Smooth muscle cell (in vitro differentiated cells): ENCODE results near the gene STT3B. TPM values are rescaled to one million over a fixed set of nuclear protein-coding genes. Genes with fewer than 3 reads are reported as not detected.

Experiments
- DNase-seq: peaks from one replicate; lab custom pipeline; 2025; ENCODE audit not compliant: unreplicated experiment; lab: John Stamatoyannopoulos, UW
- H2AFZ ChIP-seq: fragments of 200-600 bp; sonication (generic); 2 replicates; pipeline ENCODE4 v1.6.0; 2016; ENCODE audit warnings: antibody characterized with exemption, low read depth, mild to moderate bottlenecking
- H3F3A ChIP-seq: fragments of 200-600 bp; sonication (generic); 2 replicates; pipeline ENCODE4 v1.6.0; 2017; ENCODE audit warnings: antibody characterized with exemption, low read depth
- H3K27ac ChIP-seq: fragments of 200-600 bp; sonication (generic); 2 replicates; pipeline ENCODE4 v1.5.1; 2016; ENCODE audit warnings: low read depth, mild to moderate bottlenecking
- H3K27me3 ChIP-seq: fragments of 200-600 bp; sonication (generic); 2 replicates; pipeline ENCODE4 v1.6.1; 2016; ENCODE audit warnings: low read depth, mild to moderate bottlenecking
- H3K36me3 ChIP-seq: fragments of 200-600 bp; sonication (generic); 2 replicates; pipeline ENCODE4 v1.5.1; 2016; ENCODE audit warnings: low read depth
- H3K4me1 ChIP-seq: fragments of 200-600 bp; sonication (generic); 2 replicates; pipeline ENCODE4 v1.5.1; 2016; ENCODE audit warnings: low read depth
- H3K4me2 ChIP-seq: fragments of 200-600 bp; sonication (generic); 2 replicates; pipeline ENCODE4 v1.6.0; 2016; ENCODE audit warnings: mild to moderate bottlenecking
- H3K4me3 ChIP-seq: fragments of 200-600 bp; sonication (generic); 2 replicates; pipeline ENCODE4 v1.5.1; 2016; ENCODE audit warnings: mild to moderate bottlenecking
- H3K79me2 ChIP-seq: fragments of 200-600 bp; sonication (generic); 2 replicates; pipeline ENCODE4 v1.6.0; 2016; ENCODE audit warnings: low read depth, mild to moderate bottlenecking
- H3K9ac ChIP-seq: fragments of 200-600 bp; sonication (generic); 2 replicates; pipeline ENCODE4 v1.6.0; 2016; ENCODE audit warnings: low read depth
- H3K9me3 ChIP-seq: fragments of 200-600 bp; sonication (generic); replicated peaks from 2 replicates; pipeline ENCODE4 v1.5.1; 2016; ENCODE audit warnings: low read depth
- H4K20me1 ChIP-seq: fragments of 200-600 bp; sonication (generic); 2 replicates; pipeline ENCODE4 v1.6.0; 2016; ENCODE audit warnings: low read depth
- WGBS: methylation state at CpG from one replicate; pipeline ENCODE4 v1.1.7; 2016; ENCODE audit warnings: low lambda C conversion rate; 5-methylcytosine and 5-hydroxymethylcytosine counted together
- polyA plus RNA-seq: library from polyadenylated mRNA; unstranded; fragments of >200 nt; fragmentation: Nextera tagmentation; extraction: Ambion mirVana; gene quantifications from 2 replicates; pipeline ENCODE4 v1.2.1, GENCODE V29; 2016
- total RNA-seq: library from RNA; depleted of rRNA; stranded (reverse); fragments of >200 nt; gene quantifications from 2 replicates; pipeline ENCODE4 v1.2.3, GENCODE V29; 2014
- TF ChIP-seq, protein P1 (sequence below): fragments of 200-600 bp; sonication (generic); IDR thresholded peaks from 2 replicates; pipeline ENCODE4 v1.5.1; 2017; ENCODE audit warnings: borderline replicate concordance, mild to moderate bottlenecking, antibody characterized with exemption; ENCODE audit not compliant: insufficient read depth, poor library complexity, severe bottlenecking

STT3B gene
- total and polyA plus RNA-seq, 2 experiments from 2014 or later, result 79.1 to 191 TPM

GRCh38 chr3:31622636-31623288 lies 90.0 kb downstream of the STT3B start:
- H3K36me3 ChIP-seq, result no peaks in the 10 kb centered on the region

DNA sequence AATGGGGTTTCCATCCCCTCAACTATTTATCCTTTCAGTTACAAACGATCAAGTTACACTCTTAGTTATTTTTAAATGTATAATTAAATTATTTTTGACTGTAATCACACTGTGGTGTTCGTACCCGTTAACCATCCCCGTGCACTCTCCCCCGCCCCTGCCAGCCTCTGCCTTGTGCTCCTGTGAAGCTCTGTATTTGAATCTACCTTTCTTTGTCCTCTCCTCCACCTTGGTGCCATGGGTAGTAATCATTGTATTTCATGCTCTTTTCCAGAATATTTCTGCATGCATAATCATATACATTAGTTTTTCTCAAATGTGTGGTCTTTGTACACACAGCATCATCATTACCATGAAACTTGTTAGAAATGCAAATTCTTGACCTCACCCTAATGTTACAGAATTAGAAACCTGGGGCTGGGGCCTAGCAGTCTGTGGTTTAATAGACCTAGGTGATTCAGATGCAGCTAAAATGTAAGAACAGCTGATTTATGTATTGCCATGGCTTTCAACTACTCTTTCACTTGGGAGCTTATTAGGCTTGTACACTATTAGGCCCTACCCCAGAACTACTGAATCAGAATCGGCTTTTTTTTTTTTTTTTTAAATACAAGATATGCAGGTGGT lies 91.5 kb downstream of the STT3B start:
- H4K20me1 ChIP-seq, result no peaks in the 10 kb centered on the region
- no peaks in the 10 kb centered on the region for H3K79me2 ChIP-seq
- no peak overlapping the region for H3K4me3 ChIP-seq
- peaks cover 13% of the 10 kb centered on the region for H3K4me1 ChIP-seq
- TF ChIP-seq, protein P1, sequence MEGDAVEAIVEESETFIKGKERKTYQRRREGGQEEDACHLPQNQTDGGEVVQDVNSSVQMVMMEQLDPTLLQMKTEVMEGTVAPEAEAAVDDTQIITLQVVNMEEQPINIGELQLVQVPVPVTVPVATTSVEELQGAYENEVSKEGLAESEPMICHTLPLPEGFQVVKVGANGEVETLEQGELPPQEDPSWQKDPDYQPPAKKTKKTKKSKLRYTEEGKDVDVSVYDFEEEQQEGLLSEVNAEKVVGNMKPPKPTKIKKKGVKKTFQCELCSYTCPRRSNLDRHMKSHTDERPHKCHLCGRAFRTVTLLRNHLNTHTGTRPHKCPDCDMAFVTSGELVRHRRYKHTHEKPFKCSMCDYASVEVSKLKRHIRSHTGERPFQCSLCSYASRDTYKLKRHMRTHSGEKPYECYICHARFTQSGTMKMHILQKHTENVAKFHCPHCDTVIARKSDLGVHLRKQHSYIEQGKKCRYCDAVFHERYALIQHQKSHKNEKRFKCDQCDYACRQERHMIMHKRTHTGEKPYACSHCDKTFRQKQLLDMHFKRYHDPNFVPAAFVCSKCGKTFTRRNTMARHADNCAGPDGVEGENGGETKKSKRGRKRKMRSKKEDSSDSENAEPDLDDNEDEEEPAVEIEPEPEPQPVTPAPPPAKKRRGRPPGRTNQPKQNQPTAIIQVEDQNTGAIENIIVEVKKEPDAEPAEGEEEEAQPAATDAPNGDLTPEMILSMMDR, result no peak
- no peak overlapping the region for H3K9ac ChIP-seq
- H3K36me3 ChIP-seq, result no peaks in the 10 kb centered on the region
- WGBS, result 95% methylated on average over 6 of the region's 6 CpGs
- no peak overlapping the region for H2AFZ ChIP-seq
- H3K4me2 ChIP-seq, result no peak overlapping the region
- no peak for DNase-seq
- H3K9me3 ChIP-seq, result no peaks in the 10 kb centered on the region
- H3K27ac ChIP-seq, result no peak overlapping the region
- no peaks in the 10 kb centered on the region for H3F3A ChIP-seq
- no peaks in the 10 kb centered on the region for H3K27me3 ChIP-seq

More at GRCh38 chr3:31622636-31623288, 90.0 kb downstream of the STT3B start:
- DNase-seq, result no peak
- Histone ChIP-seq H4K20me1 (no peaks in the 10 kb centered on the region), H3K9ac (no peak overlapping the region), H3K4me2 (no peak overlapping the region), H3F3A (no peaks in the 10 kb centered on the region), H3K79me2 (no peaks in the 10 kb centered on the region), H3K4me3 (no peak overlapping the region), H3K9me3 (no peaks in the 10 kb centered on the region), H3K27me3 (no peaks in the 10 kb centered on the region), H3K27ac (no peak overlapping the region), H3K4me1 (peaks cover 13% of the 10 kb centered on the region), H2AFZ (no peak overlapping the region)
- TF ChIP-seq, protein P1, result no peak
- 100% methylated on average over 4 of the region's 4 CpGs for WGBS

DNA sequence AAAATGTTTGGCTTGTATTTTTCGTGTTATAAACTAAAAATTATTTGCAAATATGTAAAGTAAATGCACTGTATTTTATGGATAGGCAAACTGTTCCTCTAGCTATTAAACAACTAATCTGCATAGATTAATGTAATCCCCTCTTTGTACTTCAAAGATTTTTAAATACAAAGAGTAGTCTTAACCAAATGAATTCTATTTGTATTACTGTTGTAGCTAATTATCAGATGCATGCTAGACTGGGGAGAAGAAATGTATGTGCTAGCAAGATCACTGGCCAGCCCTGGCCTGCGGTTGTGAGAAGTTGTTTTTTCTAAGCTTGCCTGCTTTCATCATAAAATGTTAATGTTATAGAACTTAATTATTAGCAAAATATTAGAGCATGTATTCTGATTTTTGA lies 92.6 kb downstream of the STT3B start:
- H4K20me1 ChIP-seq, result no peaks in the 10 kb centered on the region

More for the DNA sequence above, 92.6 kb downstream of the STT3B start:
- Histone ChIP-seq H3F3A (no peaks in the 10 kb centered on the region), H3K4me1 (peaks cover 11% of the 10 kb centered on the region), H3K27ac (no peak overlapping the region), H3K36me3 (peaks cover 7% of the 10 kb centered on the region), H3K79me2 (no peaks in the 10 kb centered on the region), H3K27me3 (no peaks in the 10 kb centered on the region), H3K9me3 (no peaks in the 10 kb centered on the region), H3K9ac (no peak overlapping the region), H2AFZ (no peak overlapping the region), H3K4me3 (no peak overlapping the region), H3K4me2 (no peak overlapping the region)
- TF ChIP-seq, protein P1, result no peak
- no peak for DNase-seq
- 75% methylated on average over 2 of the region's 2 CpGs for WGBS
